ENCODE measurements around the gene SRRM2.
A peak's percentile ranks its signal among the peaks of the same experiment; 100 is the strongest.

Gene SRRM2

DNA sequence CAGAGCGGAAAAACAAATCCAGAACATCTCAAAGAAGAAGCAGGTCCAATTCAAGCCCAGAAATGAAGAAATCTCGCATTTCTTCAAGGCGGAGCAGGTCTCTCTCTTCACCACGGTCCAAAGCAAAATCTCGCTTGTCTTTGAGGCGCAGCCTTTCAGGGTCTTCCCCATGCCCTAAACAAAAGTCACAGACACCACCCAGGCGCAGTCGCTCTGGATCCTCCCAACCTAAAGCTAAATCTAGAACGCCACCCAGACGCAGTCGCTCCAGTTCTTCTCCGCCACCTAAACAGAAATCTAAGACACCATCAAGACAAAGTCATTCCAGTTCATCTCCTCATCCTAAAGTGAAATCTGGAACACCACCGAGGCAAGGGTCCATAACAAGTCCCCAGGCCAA is 10.3 kb downstream of the SRRM2 start:
- no peak for DNase-seq (ENCODE audit: low read depth)

DNA sequence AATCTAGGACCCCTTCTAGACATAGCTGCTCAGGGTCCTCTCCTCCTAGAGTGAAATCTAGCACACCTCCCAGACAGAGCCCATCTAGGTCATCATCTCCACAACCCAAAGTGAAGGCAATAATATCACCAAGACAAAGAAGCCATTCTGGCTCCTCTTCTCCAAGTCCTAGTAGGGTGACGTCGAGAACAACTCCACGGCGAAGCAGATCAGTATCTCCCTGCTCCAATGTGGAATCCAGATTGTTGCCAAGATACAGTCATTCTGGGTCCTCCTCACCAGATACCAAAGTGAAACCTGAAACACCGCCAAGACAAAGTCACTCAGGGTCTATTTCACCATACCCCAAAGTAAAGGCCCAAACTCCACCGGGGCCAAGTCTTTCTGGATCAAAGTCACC is 10.7 kb downstream of the SRRM2 start:
- DNase-seq (ENCODE audit: low read depth) = no peak

DNA sequence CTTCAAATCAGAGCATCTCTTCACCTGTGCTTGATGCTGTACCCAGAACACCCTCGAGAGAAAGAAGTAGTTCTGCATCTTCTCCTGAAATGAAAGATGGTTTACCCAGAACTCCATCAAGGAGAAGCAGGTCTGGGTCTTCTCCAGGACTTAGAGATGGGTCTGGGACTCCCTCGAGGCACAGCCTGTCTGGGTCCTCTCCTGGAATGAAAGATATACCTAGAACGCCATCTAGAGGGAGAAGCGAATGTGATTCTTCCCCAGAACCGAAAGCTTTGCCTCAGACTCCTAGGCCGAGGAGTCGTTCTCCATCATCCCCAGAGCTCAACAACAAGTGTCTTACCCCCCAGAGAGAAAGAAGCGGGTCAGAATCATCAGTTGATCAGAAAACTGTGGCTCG is 12.3 kb downstream of the SRRM2 start:
- DNase-seq (ENCODE audit: low read depth) = no peak

DNA sequence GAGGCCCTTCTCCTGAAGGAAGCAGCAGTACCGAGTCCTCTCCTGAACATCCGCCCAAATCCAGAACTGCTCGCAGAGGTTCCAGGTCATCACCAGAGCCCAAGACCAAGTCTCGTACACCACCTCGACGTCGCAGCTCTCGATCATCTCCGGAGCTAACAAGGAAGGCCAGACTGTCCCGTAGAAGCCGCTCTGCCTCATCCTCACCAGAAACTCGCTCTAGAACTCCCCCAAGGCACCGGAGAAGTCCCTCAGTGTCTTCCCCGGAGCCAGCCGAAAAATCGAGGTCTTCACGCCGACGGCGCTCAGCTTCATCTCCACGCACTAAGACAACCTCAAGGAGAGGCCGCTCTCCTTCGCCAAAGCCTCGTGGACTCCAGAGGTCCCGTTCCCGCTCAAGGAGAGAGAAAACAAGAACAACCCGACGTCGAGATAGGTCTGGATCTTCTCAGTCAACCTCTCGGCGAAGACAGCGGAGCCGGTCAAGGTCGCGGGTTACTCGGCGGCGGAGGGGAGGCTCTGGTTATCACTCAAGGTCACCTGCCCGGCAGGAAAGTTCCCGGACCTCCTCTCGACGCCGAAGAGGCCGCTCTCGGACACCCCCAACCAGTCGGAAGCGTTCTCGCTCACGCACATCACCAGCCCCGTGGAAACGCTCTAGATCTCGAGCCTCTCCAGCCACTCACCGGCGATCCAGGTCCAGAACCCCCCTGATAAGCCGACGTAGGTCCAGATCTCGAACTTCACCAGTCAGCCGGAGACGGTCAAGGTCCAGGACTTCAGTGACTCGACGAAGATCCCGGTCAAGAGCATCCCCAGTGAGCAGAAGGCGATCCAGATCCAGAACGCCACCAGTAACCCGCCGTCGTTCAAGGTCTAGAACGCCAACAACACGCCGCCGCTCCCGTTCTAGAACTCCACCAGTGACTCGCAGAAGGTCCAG is 13.3 kb downstream of the SRRM2 start:
- DNase-seq (ENCODE audit: low read depth) = no peak

DNA sequence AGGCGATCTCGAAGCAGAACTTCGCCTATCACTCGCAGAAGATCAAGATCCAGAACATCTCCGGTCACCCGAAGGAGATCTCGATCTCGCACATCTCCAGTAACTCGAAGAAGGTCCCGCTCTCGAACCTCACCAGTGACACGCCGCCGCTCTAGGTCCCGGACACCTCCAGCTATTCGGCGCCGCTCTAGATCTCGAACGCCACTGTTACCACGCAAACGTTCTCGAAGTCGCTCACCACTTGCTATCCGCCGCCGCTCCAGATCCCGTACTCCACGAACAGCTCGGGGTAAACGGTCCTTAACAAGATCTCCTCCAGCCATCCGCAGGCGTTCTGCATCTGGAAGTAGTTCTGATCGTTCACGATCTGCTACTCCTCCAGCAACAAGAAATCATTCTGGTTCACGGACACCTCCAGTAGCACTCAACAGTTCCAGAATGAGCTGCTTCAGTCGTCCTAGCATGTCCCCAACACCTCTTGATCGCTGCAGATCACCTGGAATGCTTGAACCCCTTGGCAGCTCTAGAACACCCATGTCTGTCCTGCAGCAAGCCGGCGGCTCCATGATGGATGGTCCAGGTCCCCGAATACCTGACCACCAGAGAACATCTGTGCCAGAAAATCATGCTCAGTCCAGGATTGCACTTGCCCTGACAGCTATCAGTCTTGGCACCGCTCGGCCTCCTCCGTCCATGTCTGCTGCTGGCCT is 14.1 kb downstream of the SRRM2 start:
- no peak for DNase-seq (ENCODE audit: low read depth)

DNA sequence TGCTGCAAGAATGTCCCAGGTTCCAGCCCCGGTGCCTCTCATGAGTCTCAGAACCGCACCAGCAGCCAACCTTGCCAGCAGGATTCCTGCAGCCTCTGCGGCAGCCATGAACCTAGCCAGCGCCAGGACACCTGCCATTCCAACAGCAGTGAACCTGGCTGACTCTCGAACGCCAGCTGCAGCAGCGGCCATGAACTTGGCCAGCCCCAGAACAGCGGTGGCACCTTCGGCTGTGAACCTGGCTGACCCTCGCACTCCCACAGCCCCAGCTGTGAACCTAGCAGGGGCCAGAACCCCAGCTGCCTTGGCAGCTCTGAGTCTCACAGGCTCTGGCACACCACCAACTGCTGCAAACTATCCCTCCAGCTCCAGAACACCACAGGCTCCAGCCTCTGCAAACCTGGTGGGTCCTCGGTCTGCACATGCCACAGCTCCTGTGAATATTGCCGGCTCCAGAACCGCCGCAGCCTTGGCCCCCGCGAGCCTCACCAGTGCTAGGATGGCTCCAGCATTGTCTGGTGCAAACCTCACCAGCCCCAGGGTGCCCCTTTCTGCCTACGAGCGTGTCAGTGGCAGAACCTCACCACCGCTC is 14.8 kb downstream of the SRRM2 start:
- DNase-seq (ENCODE audit: low read depth) = no peak

DNA sequence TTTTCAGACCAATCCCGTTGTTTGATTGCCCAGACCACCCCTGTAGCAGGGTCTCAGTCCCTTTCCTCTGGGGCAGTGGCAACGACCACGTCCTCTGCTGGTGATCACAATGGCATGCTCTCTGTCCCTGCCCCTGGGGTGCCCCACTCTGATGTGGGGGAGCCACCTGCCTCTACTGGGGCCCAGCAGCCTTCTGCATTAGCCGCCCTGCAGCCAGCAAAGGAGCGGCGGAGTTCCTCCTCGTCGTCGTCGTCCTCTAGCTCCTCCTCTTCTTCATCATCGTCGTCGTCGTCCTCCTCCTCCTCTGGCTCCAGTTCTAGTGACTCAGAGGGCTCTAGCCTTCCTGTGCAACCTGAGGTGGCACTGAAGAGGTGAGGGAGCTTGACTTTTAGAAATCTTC is 15.5 kb downstream of the SRRM2 start:
- no peak for DNase-seq (ENCODE audit: low read depth)

DNA sequence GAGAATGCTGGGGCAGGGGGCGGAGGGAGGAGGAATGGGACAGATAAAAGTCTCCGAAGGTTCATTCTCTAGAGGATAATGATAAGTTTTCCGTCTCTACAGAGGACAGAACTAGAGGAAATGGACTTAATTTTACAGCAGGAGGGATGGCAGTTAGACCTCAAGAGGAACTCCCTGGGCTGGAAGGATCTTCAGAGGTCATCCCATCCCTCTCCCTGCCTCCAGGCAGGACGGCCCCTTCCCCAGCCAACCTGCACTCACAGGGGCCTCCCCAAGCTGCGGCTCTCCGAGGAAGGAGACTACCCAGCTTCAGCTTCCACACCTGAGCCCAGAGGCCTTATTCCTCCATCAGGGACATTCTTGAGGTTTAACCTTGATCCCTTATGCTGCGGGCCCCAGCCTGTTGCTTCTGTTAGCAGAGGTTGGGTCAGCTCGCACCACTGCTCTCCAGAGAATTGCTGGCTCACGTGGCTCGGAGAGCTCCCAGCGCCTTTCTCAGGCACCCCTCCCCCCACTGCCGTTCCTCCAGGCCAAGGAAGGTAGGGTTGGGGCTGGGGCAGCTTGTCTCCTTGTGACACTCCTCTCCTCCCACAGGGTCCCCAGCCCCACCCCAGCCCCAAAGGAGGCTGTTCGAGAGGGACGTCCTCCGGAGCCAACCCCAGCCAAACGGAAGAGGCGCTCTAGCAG is 16.1 kb downstream of the SRRM2 start:
- DNase-seq (ENCODE audit: low read depth) = no peak

DNA sequence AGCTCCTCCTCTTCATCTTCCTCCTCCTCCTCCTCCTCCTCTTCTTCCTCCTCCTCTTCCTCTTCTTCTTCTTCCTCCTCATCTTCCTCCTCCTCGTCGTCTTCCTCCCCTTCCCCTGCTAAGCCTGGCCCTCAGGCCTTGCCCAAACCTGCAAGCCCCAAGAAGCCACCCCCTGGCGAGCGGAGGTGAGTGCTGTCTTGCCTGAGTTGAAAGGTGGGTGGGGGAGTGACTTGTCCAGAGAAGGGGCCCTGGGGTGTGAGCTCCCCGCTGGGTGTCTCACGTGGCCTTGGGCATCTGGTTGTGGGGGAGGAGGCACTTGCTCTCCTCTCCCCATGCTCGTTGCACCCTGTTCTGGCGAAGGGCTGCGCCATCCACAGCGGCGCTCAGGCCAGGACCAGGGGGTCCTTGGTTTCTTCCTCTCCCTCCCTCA is 16.7 kb downstream of the SRRM2 start:
- DNase-seq (ENCODE audit: low read depth) = no peak

DNA sequence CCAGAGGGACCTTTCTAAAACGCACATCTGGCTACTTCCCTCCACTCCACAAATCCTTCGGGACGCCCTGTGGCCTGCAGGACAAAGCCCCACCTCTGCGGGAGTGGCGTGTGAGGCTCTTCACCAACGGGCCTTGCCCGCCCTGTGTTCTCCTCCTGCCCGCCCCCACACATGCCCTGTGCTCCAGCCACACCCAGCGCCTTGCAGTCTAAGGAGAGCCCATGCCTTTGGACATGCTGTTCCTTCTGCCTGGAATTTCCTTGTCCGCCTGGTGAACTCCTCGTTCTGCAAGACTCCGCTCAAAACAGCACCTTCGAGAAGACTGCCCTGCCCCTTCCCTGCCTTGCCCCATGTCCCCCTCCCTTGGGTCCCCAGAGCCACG is 17.2 kb downstream of the SRRM2 start:
- DNase-seq (ENCODE audit: low read depth) = no peak

DNA sequence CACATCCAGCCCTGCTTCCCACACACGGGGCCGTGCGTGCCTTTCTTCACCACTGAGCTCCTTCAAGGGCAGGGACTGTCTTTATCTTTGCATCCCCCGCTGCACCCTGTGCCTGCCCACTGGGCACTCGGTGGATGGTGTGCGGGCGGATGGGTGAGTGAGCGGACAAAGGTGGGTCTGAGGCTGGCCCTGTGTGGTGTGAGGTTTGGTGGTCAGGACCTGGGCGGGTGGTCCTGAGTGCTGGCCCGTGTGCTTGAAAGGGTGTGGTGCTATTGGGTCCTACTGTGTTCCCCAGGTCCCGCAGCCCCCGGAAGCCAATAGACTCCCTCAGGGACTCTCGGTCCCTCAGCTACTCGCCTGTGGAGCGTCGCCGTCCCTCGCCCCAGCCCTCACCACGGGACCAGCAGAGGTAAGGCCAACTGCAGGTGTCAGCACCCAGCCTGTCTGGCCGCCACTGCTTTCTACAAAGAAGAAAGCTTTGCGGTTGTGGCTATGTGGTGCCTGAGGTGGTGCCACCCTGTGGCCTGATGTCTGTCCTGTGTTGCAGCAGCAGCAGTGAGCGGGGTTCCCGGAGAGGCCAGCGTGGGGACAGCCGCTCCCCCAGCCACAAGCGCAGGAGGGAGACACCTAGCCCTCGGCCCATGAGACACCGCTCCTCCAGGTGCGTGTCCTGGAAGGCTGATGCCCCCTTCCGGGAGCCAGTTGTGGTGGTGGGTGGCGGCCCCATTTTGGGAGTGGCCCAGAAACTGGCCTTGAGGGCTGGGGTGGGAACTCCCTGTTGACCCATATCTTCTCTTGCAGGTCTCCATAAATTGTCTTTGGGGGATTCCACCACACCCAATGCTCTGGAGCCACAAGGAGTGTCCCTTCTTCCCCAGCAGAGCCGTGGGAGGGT is 17.9 kb downstream of the SRRM2 start:
- DNase-seq (ENCODE audit: low read depth) = no peak

DNA sequence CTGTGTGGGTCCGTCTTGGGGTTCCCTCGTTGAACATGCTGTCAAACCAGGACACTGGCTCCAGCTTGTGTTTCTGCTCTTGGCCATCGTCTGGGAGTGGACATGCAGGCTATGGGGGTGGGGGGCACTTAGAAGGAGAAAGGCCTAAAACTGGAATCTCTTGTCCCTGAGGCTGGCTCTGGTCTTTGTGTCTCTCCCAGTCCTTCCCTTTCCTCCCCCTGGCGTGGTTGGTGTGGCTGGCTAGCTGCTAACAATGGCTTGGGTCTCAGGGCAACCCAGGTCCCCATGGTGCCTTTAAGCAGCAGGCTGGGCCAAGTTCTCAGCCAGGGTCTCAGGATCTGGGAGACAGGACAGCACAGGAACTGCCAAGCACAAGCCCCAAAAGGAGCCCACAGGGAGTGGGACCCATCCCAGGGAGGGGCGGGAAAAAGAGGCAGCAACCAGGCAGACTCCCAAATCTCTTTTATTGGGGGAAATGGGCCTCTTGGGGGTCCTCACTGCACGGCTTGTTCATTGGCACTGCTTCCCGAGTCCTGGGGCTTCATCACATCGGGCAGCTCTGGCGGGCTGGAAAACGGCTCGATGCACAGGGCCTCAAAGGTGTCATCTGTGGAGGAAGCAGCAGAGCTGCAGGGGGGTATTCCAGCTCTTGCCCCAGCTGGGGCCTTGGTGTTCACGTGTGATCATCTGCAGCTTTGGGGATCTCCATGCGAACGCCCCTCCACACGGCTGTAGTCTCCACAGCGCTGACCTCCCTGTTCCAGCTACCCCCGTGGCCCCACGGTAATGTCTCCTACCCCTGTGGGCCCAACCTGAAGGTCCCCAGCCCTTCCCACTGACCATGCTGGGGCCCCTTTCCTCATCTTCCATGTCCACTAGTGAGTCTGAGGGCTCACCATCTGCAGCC is 19.3 kb downstream of the SRRM2 start:
- DNase-seq (ENCODE audit: low read depth) = no peak

DNA sequence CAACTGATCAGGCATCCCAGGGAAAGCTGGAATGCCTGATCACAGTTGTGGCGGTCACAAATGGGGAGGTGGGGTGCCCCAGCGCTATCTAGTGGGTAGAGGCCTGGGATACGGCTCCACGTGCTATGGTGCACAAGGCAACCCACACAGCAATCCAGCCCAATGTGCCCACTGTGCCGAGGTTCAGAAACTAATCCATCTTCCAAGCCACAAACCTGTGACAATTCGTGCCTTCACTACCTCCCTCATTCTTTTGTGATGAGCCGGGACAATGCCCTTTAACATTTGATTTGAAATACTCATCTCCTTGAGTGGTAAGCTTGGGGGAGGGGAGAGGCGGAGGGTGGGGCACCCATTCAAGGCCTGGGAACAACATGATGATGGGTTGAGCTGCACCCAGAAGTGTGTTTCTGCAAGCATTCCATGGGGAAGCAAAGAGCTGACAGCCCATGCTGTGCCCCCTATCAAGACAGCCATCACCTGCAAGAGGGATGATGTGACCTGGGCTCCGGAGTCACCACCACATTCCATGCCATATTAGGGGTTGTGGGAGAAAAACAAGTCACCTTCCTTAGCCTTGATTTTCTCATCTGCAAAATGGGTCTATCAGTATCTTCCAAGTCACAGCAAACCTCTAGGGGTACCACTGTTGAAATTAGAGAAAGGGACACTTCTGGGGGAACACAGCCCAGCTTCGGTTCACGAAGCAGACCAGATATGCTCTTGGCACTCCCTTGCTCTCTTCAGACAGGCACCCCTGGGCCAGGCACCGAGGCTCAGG is 20.9 kb downstream of the SRRM2 start:
- DNase-seq (ENCODE audit: low read depth) = no peak

DNA sequence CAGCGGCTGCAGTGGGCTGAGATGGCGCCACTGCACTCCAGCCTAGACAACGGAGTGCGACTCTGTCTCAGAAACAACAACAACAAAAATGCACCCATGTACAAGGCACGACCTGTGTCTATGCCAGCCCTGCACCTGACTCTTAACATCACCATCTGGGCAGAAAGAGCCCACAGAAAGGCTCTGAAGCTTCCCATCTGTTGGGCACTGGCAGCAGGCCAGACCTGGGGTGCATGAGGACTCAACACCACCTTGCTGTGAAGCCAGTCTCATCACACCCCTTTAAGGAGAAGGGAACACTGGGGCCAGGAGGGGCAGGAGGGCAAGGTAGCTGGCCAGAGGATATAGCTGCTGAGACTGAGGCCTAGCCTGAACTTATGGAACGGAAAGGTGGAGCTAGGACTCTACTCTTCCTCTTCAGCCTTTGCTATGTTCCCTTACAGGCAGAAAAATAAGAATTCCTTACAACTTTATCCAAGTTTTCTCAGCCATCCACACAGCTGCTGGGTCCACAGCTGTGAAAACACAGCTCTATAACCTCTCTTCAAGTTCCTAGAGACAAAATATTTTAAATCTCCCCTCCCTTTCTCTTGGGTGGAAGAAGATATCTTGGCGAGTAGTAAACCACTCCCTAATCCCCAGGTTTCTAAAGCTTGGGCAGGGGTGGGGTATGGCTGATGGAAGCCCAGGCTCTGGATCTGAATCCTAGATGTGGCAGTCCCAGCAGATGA is 21.9 kb downstream of the SRRM2 start:
- no peak for DNase-seq (ENCODE audit: low read depth)

DNA sequence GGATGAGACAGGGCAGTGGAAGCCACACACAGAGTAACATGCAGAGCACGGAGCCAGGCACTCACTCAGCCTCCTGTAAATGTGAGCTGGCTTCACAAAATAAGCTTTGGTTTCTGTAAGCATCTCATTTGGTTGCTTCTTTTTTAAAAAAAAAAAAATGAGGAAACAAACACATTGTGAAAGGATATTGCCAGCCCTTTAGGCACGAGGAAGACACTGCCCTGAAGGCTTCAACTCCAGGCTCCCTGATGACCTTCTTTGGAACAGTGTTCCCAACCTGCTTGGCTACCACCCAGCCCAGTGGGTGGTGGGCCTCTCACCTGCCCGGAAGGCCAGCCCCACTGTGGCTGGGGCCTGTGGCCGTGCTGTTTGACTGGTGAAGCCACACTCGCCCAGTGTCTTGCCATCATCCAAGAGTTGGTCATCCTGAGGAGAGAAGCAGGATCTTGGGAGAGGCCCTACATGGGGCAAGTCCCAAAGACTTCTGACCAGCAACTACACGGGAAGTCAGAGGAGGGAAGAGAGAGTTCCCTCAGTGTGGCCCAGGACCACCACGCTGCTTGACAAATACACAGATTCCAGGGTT is 22.8 kb downstream of the SRRM2 start:
- DNase-seq (ENCODE audit: low read depth) = no peak

DNA sequence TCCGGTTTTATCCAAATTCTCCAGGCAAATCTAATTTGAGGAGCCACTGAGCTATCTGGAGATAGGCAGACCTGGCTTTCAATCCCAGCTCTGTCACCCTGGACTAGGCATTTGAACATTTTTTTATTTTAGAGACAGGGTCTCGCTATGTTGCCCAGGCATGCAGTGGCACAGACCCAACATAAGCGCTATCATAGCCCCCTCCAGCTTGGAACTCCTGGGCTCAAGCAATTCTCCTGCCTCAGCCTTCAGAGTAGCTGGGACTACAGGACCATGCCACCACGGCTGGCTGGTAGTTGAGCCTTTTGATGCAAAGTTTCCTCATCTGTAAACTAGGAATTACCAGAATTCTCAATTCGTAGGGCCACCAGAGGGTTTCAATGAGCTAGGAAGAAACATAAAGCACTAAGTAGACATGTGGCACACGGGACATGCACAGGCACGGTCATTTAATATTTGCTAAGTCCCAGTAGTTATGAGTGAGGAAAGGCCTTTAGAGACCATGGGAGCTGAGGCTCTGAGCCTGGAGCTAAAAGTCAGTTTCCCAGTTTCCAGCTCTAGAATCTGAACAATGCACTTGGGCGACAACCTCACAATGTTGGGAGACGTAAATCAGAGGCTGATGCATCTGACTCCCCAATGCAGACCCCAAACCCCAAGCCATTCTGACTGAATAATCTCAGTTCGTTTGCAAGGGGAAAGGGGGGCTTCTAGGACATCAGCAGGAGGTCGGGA is 23.5 kb downstream of the SRRM2 start:
- no peak for DNase-seq (ENCODE audit: low read depth)

DNA sequence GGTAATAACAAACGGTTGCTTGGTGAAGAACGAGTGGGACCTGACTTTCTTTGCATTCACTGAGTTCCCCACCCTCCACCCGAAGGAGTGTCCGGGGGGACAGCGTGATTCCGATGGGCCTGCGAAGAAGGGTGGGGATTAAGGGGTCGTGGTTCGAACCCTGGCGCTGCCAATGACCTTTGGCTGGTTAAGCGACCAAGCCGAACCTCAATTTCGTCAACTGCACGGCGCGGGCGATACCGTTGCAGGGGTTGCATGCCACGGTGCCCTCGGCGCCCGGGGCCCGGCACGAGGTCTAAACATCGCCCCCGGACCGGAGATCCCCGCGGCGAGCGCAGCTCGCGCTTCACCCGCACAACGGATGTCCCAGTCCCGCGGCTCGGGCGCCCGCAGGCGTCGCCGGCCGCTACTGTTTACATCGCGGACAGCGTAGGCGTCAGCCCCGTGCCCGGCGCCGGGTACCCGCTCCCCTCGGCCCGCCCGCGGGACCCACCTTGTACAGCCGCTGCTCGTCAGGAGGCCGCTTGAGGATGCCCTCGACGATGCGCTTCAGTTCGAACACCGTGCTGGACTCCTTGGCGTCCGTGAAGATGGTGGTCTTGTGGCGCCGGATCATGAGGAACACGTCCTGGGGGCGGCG is 24.2 kb downstream of the SRRM2 start:
- DNase-seq (ENCODE audit: low read depth) = peak; percentile 23
